ENCODE data around the gene PCDHGC4.

DNA sequence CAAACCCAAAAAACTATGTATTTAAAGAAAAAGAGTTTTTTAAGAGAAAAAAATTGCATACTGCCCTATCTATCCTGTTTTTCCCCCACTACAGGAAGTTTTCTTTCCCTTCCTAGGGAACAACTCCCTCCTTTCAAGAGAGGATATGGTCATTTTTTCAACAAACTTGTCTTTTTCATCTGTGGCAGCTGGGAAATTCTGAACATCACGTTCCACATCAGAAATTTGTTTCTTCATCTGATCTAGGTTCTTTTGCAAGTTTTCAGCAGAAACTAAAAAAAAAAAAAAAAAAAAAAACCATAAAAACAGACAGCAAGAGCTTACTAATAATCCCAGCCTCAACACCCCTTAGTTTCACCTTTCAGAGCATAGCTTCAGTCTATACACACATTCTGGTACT, 42.6 kb downstream of the PCDHGC4 start:
- TF ChIP-seq GLIS3 (CRISPR knock-in tag; IDR thresholded peaks at IDR 0.05) (no peak), ZFP30 (CRISPR knock-in tag; IDR thresholded peaks at IDR 0.05) (no peak), TCF4 (CRISPR knock-in tag; IDR thresholded peaks at IDR 0.05; ENCODE audit: borderline replicate concordance) (no peak), ZNF70 (CRISPR knock-in tag; IDR thresholded peaks at IDR 0.05) (no peak)

All from SK-N-SH treated with all-trans-retinoic acid at 6 μM for 48 hours (cell line).